ENCODE data around the gene NAT9. TPM values are rescaled to one million over a fixed set of nuclear protein-coding genes. Genes with fewer than 3 reads are reported as not detected.

Gene NAT9
- total RNA-seq, 6 experiments from 2014 or later, result 40.9 to 50.7 (median 46.6) TPM

- no peak for DNase-seq
- Mint-ChIP-seq H3K9me3 (no peaks in the 10 kb centered on the region), H3K4me3 (no peak overlapping the region), H3K27me3 (ENCODE audit: insufficient read depth) (peaks cover 19% of the 10 kb centered on the region), H3K27ac (no peak overlapping the region), H3K4me1 (ENCODE audit: low read depth) (peaks cover 43% of the 10 kb centered on the region), H3K36me3 (ENCODE audit: low read depth) (no peaks in the 10 kb centered on the region)
- no peak for TF ChIP-seq CTCF (IDR thresholded peaks at IDR 0.05)
These were observed 31.8 kb downstream of the NAT9 start for GRCh38 chr17:74744349-74744713.

- Mint-ChIP-seq H3K27me3 (ENCODE audit: insufficient read depth) (peaks cover 25% of the 10 kb centered on the region), H3K4me3 (no peak overlapping the region), H3K27ac (no peak overlapping the region), H3K9me3 (no peaks in the 10 kb centered on the region), H3K4me1 (ENCODE audit: low read depth) (peaks cover 43% of the 10 kb centered on the region), H3K36me3 (ENCODE audit: low read depth) (no peaks in the 10 kb centered on the region)
- TF ChIP-seq CTCF (IDR thresholded peaks at IDR 0.05), result no peak
- DNase-seq, result no peak
These were observed 32.4 kb downstream of the NAT9 start for GRCh38 chr17:74743755-74744154.

GRCh38 chr17:74742978-74743545 lies 33.1 kb downstream of the NAT9 start:
- no peak for TF ChIP-seq CTCF (IDR thresholded peaks at IDR 0.05)
- Mint-ChIP-seq H3K4me3 (no peak overlapping the region), H3K36me3 (ENCODE audit: low read depth) (no peaks in the 10 kb centered on the region), H3K4me1 (ENCODE audit: low read depth) (peaks cover 43% of the 10 kb centered on the region), H3K27me3 (ENCODE audit: insufficient read depth) (peaks cover 30% of the 10 kb centered on the region), H3K9me3 (no peaks in the 10 kb centered on the region), H3K27ac (no peak overlapping the region)
- DNase-seq, result no peak

GRCh38 chr17:74742153-74742515 lies 34.0 kb downstream of the NAT9 start:
- DNase-seq, result no peak
- Mint-ChIP-seq H3K4me1 (ENCODE audit: low read depth) (peaks cover 38% of the 10 kb centered on the region), H3K36me3 (ENCODE audit: low read depth) (no peaks in the 10 kb centered on the region), H3K4me3 (no peak overlapping the region; the same call in 1 of the 2 replicates), H3K9me3 (no peaks in the 10 kb centered on the region), H3K27me3 (ENCODE audit: insufficient read depth) (peaks cover 39% of the 10 kb centered on the region), H3K27ac (no peak overlapping the region)
- TF ChIP-seq CTCF (IDR thresholded peaks at IDR 0.05), result no peak

GRCh38 chr17:74740641-74741387 lies 35.3 kb downstream of the NAT9 start:
- H3K36me3 Mint-ChIP-seq (ENCODE audit: low read depth), result no peaks in the 10 kb centered on the region
- DNase-seq, result no peak
- H3K9me3 Mint-ChIP-seq, result no peaks in the 10 kb centered on the region
- peaks cover 30% of the 10 kb centered on the region for H3K4me1 Mint-ChIP-seq (ENCODE audit: low read depth)
- H3K27me3 Mint-ChIP-seq (ENCODE audit: insufficient read depth), result peaks cover 47% of the 10 kb centered on the region
- H3K4me3 Mint-ChIP-seq, result no peak overlapping the region
- H3K27ac Mint-ChIP-seq, result no peak overlapping the region
- no peak for TF ChIP-seq CTCF (IDR thresholded peaks at IDR 0.05)
